ENCODE results near the gene G3BP2.
"Not testable (repeated sequence)": the region's sequence is repeated elsewhere in the genome, so short reads cannot be mapped to it uniquely, and the experiment has no call there.

DNA sequence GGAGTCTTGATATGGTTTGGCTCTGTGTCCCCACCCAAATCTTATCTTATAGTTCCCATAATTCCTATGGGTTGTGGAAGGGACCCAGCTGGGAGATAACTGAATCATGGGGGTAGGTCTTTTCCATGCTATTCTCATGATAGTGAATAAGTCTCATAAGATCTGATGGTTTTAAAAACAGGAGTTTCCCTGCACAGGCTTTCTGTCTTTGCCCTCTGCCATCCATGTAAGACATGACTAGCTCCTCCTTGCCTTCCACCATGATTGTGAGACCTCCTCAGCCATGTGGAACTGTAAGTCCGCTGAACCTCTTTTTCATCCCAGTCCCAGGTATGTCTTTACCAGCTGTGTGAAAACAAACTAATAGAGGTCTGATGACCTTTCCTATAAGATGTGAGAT, 13.9 kb upstream of the G3BP2 start:
- TF ChIP-seq EZH2 (IDR thresholded peaks at IDR 0.05; ENCODE audit: insufficient read depth, poor library complexity, severe bottlenecking); EZH2phosphoT487 (IDR thresholded peaks at IDR 0.05; ENCODE audit: insufficient read depth, low read depth): not testable (repeated sequence)

All from GM23248 (cell line).